ENCODE data around the gene CYP4A22.

The CYP4A22 gene

GRCh38 chr1:47179017-47179987 lies 42.1 kb downstream of the CYP4A22 start:
- H3K4me3 ChIP-seq (ENCODE audit: low read depth, low read length), result peak overlapping the region; percentile 49
- no peaks in the 10 kb centered on the region for H3K27me3 ChIP-seq
- TF ChIP-seq CTCF (IDR thresholded peaks at IDR 0.05; ENCODE audit: low read depth, low read length), result peak; percentile 77
- peak; percentile 85 for DNase-seq
- H3K4me1 ChIP-seq, result no peaks in the 10 kb centered on the region
- H3K9me3 ChIP-seq, result no peaks in the 10 kb centered on the region
- H3K36me3 ChIP-seq, result no peaks in the 10 kb centered on the region

GRCh38 chr1:47179988-47180563 lies 42.8 kb downstream of the CYP4A22 start:
- no peak overlapping the region for H3K4me3 ChIP-seq (ENCODE audit: low read depth, low read length)
- DNase-seq, result no peak
- no peaks in the 10 kb centered on the region for H3K27me3 ChIP-seq
- no peaks in the 10 kb centered on the region for H3K36me3 ChIP-seq
- TF ChIP-seq CTCF (IDR thresholded peaks at IDR 0.05; ENCODE audit: low read depth, low read length), result no peak
- H3K9me3 ChIP-seq, result no peaks in the 10 kb centered on the region
- no peaks in the 10 kb centered on the region for H3K4me1 ChIP-seq

GRCh38 chr1:47180603-47181094 lies 43.4 kb downstream of the CYP4A22 start:
- no peaks in the 10 kb centered on the region for H3K9me3 ChIP-seq
- H3K27me3 ChIP-seq, result no peaks in the 10 kb centered on the region
- no peak for DNase-seq
- H3K4me3 ChIP-seq (ENCODE audit: low read depth, low read length), result no peak overlapping the region
- H3K36me3 ChIP-seq, result no peaks in the 10 kb centered on the region
- no peak for TF ChIP-seq CTCF (IDR thresholded peaks at IDR 0.05; ENCODE audit: low read depth, low read length)
- H3K4me1 ChIP-seq, result no peaks in the 10 kb centered on the region

GRCh38 chr1:47181095-47181954 lies 44.1 kb downstream of the CYP4A22 start:
- no peak overlapping the region for H3K4me3 ChIP-seq (ENCODE audit: low read depth, low read length)
- H3K4me1 ChIP-seq, result no peaks in the 10 kb centered on the region
- no peaks in the 10 kb centered on the region for H3K27me3 ChIP-seq
- no peak for TF ChIP-seq CTCF (IDR thresholded peaks at IDR 0.05; ENCODE audit: low read depth, low read length)
- peak; percentile 28 for DNase-seq
- H3K36me3 ChIP-seq, result no peaks in the 10 kb centered on the region
- H3K9me3 ChIP-seq, result no peaks in the 10 kb centered on the region

- DNase-seq, result no peak
- no peaks in the 10 kb centered on the region for H3K4me1 ChIP-seq
These were observed 44.9 kb downstream of the CYP4A22 start for GRCh38 chr1:47181955-47182675.

More at GRCh38 chr1:47181955-47182675, 44.9 kb downstream of the CYP4A22 start:
- Histone ChIP-seq H3K4me3 (ENCODE audit: low read depth, low read length) (no peak overlapping the region), H3K9me3 (no peaks in the 10 kb centered on the region), H3K27me3 (no peaks in the 10 kb centered on the region), H3K36me3 (no peaks in the 10 kb centered on the region)
- no peak for TF ChIP-seq CTCF (IDR thresholded peaks at IDR 0.05; ENCODE audit: low read depth, low read length)

Measured in BE2C (cell line).